Keratinocyte (primary cell): ENCODE results near the gene LTB4R2. TPM values are rescaled to one million over a fixed set of nuclear protein-coding genes. Genes with fewer than 3 reads are reported as not detected.

Source experiments
- DNase-seq: peaks from one replicate; pipeline ENCODE4 v3.0.0-alpha.2; 2011; ENCODE audit warnings: low read depth, missing footprints, low spot score
- FAIRE-seq: peaks from 2 replicates; lab custom pipeline; 2011; peaks lifted over from hg19 to GRCh38; lab: Jason Lieb, UNC
- H2AFZ ChIP-seq: 2 replicates; pipeline ENCODE4 v1.6.0; 2012; ENCODE audit warnings: low read length, control low read depth, inconsistent platforms; ENCODE audit not compliant: control insufficient read depth
- H3K27ac ChIP-seq: 2 replicates; pipeline ENCODE4 v1.5.1; 2011; ENCODE audit warnings: low read length; ENCODE audit not compliant: control insufficient read depth, insufficient read depth
- H3K27me3 ChIP-seq: 3 replicates; pipeline ENCODE4 v1.6.0; 2011; ENCODE audit warnings: low read length; ENCODE audit not compliant: control insufficient read depth, insufficient read depth; ENCODE audit errors: extremely low read depth
- H3K36me3 ChIP-seq, 2 experiments: 2 replicates in 1 of 2; 3 replicates in 1 of 2; pipeline ENCODE4 v1.5.1; 2011; ENCODE audit warnings: low read length in 2 of 2, mild to moderate bottlenecking in 1 of 2; ENCODE audit not compliant: control insufficient read depth in 2 of 2, insufficient read depth in 2 of 2; ENCODE audit errors: extremely low read depth in 1 of 2
- H3K4me1 ChIP-seq: 3 replicates; pipeline ENCODE4 v1.5.1; 2011; ENCODE audit warnings: low read length; ENCODE audit not compliant: control insufficient read depth, insufficient read depth; ENCODE audit errors: extremely low read depth
- H3K4me2 ChIP-seq: 3 replicates; pipeline ENCODE4 v1.6.0; 2011; ENCODE audit warnings: low read depth, low read length; ENCODE audit not compliant: control insufficient read depth, insufficient read depth; ENCODE audit errors: extremely low read depth
- H3K4me3 ChIP-seq, 3 experiments: fragments of 200-600 bp in 1 of 3; sonication (generic) in 1 of 3; 2 replicates in 2 of 3; 3 replicates in 1 of 3; pipeline ENCODE4 v1.5.1; 2011 to 2016; ENCODE audit warnings: low read length in 3 of 3, mild to moderate bottlenecking in 3 of 3, control low read depth in 2 of 3, inconsistent platforms in 1 of 3, low read depth in 1 of 3, mixed read lengths in 1 of 3, mixed run types in 1 of 3, moderate library complexity in 1 of 3; ENCODE audit not compliant: control insufficient read depth in 2 of 3, insufficient read depth in 2 of 3; ENCODE audit errors: extremely low read depth in 1 of 3
- H3K79me2 ChIP-seq: 2 replicates; pipeline ENCODE4 v1.6.0; 2012; ENCODE audit warnings: low read length; ENCODE audit not compliant: control insufficient read depth, insufficient read depth
- H3K9ac ChIP-seq: 3 replicates; pipeline ENCODE4 v1.6.0; 2011; ENCODE audit warnings: low read length; ENCODE audit not compliant: control insufficient read depth, insufficient read depth; ENCODE audit errors: extremely low read depth
- H3K9me1 ChIP-seq: 3 replicates; pipeline ENCODE4 v1.6.0; 2011; ENCODE audit warnings: low read length; ENCODE audit not compliant: control insufficient read depth, insufficient read depth; ENCODE audit errors: extremely low read depth
- H3K9me3 ChIP-seq: 2 replicates; pipeline ENCODE4 v1.5.1; 2012; ENCODE audit warnings: low read depth, low read length; ENCODE audit not compliant: control insufficient read depth
- H4K20me1 ChIP-seq: 3 replicates; pipeline ENCODE4 v1.6.0; 2011; ENCODE audit warnings: low read length; ENCODE audit not compliant: control insufficient read depth, insufficient read depth; ENCODE audit errors: extremely low read depth
- EZH2 ChIP-seq: IDR thresholded peaks from one replicate; pipeline ENCODE4 v1.6.1; 2012; ENCODE audit warnings: inconsistent platforms, mild to moderate bottlenecking, low read length, moderate library complexity
- dilution Hi-C: fragments of 300-500 bp; cut with MboI; formaldehyde crosslinking; loops from one replicate; pipeline ENCODE4 v1.7.0; 2020; ENCODE audit warnings: low sequenced_read_pairs; ENCODE audit not compliant: extremely low pct_ligation_motif_present
- polyA plus RNA-seq, 5 experiments: library from polyadenylated mRNA; depleted of rRNA in 3 of 5; stranded (reverse) in 3 of 5; stranded (forward) in 1 of 5; unstranded in 1 of 5; fragments of >200 nt; gene quantifications; 1 replicate in 1 of 5; 2 replicates in 3 of 5; 3 replicates in 1 of 5; pipeline versions ENCODE4 v1.2.1 to v1.2.3, GENCODE V29; 2011 to 2012; ENCODE audit warnings: missing spikeins in 2 of 5, low read depth in 1 of 5, low replicate concordance in 1 of 5
- TF ChIP-seq, protein P1 (sequence below), 3 experiments: IDR thresholded peaks in 1 of 3; conservative IDR thresholded peaks in 1 of 3; optimal IDR thresholded peaks in 1 of 3; 2 replicates in 2 of 3; 3 replicates in 1 of 3; pipeline versions ENCODE3 to v1.5.1; 2011; ENCODE audit warnings: low read length in 3 of 3, mild to moderate bottlenecking in 3 of 3, moderate library complexity in 2 of 3, control low read depth in 1 of 3, inconsistent platforms in 1 of 3; ENCODE audit not compliant: insufficient read depth in 2 of 3; ENCODE audit errors: extremely low read depth in 1 of 3

LTB4R2 gene
- polyA plus RNA-seq, 1 donor (not counting 4 experiments of a cell fraction or from before 2014, with no cell fraction given) = 7.9 TPM

DNA sequence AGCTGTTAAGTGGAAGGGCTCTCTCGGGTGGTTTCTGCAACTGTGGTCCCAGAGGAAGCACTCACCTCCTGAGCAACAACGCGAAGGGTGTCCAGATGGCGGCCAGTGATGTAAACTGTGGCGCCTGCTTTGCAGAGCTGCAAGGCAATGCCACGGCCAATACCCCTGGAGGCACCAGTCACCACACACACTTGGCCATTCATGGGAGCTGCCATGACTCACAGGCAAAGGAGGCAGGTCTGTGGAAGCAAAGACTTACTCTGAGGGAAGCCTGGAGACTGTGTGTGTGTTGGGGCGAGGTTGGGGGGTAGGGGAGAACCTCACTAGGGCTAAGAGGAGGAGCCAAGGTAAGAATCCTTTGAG lies 11.1 kb upstream of the LTB4R2 start:
- H3K9me3 ChIP-seq = no peaks in the 10 kb centered on the region
- no peaks in the 10 kb centered on the region for H3K27me3 ChIP-seq
- H3K36me3 ChIP-seq = peaks cover 29 to 40% of the 10 kb centered on the region in 2 experiments
- H3K4me2 ChIP-seq = peak overlapping the region; percentile 91
- peaks cover 37% of the 10 kb centered on the region for H3K4me1 ChIP-seq
- FAIRE-seq (peak; percentile 75), DNase-seq (peak; percentile 87)
- no peaks in the 10 kb centered on the region for H4K20me1 ChIP-seq
- no peak for TF ChIP-seq EZH2
- TF ChIP-seq, protein P1, sequence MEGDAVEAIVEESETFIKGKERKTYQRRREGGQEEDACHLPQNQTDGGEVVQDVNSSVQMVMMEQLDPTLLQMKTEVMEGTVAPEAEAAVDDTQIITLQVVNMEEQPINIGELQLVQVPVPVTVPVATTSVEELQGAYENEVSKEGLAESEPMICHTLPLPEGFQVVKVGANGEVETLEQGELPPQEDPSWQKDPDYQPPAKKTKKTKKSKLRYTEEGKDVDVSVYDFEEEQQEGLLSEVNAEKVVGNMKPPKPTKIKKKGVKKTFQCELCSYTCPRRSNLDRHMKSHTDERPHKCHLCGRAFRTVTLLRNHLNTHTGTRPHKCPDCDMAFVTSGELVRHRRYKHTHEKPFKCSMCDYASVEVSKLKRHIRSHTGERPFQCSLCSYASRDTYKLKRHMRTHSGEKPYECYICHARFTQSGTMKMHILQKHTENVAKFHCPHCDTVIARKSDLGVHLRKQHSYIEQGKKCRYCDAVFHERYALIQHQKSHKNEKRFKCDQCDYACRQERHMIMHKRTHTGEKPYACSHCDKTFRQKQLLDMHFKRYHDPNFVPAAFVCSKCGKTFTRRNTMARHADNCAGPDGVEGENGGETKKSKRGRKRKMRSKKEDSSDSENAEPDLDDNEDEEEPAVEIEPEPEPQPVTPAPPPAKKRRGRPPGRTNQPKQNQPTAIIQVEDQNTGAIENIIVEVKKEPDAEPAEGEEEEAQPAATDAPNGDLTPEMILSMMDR (optimal IDR thresholded peaks at IDR 0.05 in 1 of 3, IDR thresholded peaks at IDR 0.05 in 1 of 3, conservative IDR thresholded peaks at IDR 0.05 in 1 of 3; ENCODE audit: extremely low read depth in 1 of 3, insufficient read depth in 2 of 3, low read length in 3 of 3) = no peak
- dilution Hi-C loops = no loop called here
- peak overlapping the region; percentile 84 for H2AFZ ChIP-seq
- H3K79me2 ChIP-seq = peaks cover 32% of the 10 kb centered on the region
- no peaks in the 10 kb centered on the region for H3K9me1 ChIP-seq
- peak overlapping the region; percentile 58 to 94 (median 80) for H3K4me3 ChIP-seq
- H3K9ac ChIP-seq = peak overlapping the region; percentile 95
- H3K27ac ChIP-seq = peak overlapping the region; percentile 93

DNA sequence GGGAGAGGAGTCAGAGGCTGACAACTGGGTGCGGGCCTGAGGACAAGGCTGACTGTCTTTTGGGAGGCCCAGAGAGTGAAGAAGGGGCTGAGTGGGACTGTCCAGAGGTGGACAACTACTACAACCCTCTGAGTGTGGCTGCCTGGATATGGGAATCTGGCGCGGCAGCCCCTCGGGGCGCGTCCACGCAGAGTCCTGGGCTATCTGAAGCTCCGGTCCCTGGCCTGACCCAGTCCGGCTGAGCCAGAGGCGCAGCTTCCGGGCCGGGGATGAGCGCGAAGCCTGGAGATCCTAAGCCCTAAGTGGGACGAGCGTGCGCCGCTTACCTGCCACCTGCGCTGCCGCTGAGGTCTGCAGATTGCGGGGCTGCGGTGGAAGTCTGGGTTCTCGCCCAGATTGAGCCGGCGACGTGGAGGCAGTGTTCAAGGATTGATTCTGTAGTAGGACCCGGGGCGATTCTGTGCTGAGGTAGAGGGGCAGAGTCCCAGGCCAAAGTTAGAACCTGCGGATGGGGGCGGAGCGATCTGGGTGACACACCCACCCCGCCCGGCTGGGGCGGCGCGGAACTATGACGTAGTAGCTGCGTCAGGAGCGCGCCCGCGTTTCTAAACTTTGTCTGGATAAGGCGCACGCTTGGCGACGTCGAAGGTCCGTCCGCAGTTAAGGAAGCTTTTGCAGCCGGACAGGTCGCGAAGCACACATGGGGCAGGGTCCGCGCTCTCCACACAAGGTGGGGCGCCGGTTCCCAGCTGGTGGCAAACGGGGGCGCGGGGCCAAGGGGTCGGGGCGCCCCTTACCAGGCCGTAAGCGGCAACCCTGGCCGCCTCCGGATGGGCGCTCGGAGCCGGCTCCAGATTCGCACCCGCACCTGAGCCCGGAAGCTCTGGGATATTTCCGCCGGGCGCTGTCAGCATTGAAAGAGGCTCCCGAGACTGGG lies 10.4 kb upstream of the LTB4R2 start, which contains the start of the genes DHRS1 and NOP9:
Gene DHRS1, minus strand, starts transcription at position 526 of the 937 bp plus-strand sequence. CDS start 674 bp downstream, outside the sequence.
Gene NOP9, plus strand, starts transcription at position 596 of the 937 bp plus-strand sequence. Its CDS starts 105 bp downstream, at position 701.
- peaks cover 32% of the 10 kb centered on the region for H3K79me2 ChIP-seq
- TF ChIP-seq, protein P1 (optimal IDR thresholded peaks at IDR 0.05 in 1 of 3, IDR thresholded peaks at IDR 0.05 in 1 of 3, conservative IDR thresholded peaks at IDR 0.05 in 1 of 3; ENCODE audit: extremely low read depth in 1 of 3, insufficient read depth in 2 of 3, low read length in 3 of 3) = no peak
- TF ChIP-seq EZH2 = no peak
- H3K4me2 ChIP-seq = peak within 1 kb of the TSS; percentile 91
- FAIRE-seq (no peak), DNase-seq (no peak)
- peak within 1 kb of the TSS; percentile 84 for H2AFZ ChIP-seq
- no peaks in the 10 kb centered on the region for H3K9me1 ChIP-seq
- peaks cover 33 to 46% of the 10 kb centered on the region in 2 experiments for H3K36me3 ChIP-seq
- peaks cover 37% of the 10 kb centered on the region for H3K4me1 ChIP-seq
- peak within 1 kb of the TSS; percentile 58 to 94 (median 80) for H3K4me3 ChIP-seq
- peak within 1 kb of the TSS; percentile 93 for H3K27ac ChIP-seq
- dilution Hi-C loops = no loop called here
- H4K20me1 ChIP-seq = no peaks in the 10 kb centered on the region
- no peaks in the 10 kb centered on the region for H3K9me3 ChIP-seq
- peak within 1 kb of the TSS; percentile 95 for H3K9ac ChIP-seq
- H3K27me3 ChIP-seq = no peaks in the 10 kb centered on the region
